ENCODE data around the gene VPS54.

The VPS54 gene

DNA sequence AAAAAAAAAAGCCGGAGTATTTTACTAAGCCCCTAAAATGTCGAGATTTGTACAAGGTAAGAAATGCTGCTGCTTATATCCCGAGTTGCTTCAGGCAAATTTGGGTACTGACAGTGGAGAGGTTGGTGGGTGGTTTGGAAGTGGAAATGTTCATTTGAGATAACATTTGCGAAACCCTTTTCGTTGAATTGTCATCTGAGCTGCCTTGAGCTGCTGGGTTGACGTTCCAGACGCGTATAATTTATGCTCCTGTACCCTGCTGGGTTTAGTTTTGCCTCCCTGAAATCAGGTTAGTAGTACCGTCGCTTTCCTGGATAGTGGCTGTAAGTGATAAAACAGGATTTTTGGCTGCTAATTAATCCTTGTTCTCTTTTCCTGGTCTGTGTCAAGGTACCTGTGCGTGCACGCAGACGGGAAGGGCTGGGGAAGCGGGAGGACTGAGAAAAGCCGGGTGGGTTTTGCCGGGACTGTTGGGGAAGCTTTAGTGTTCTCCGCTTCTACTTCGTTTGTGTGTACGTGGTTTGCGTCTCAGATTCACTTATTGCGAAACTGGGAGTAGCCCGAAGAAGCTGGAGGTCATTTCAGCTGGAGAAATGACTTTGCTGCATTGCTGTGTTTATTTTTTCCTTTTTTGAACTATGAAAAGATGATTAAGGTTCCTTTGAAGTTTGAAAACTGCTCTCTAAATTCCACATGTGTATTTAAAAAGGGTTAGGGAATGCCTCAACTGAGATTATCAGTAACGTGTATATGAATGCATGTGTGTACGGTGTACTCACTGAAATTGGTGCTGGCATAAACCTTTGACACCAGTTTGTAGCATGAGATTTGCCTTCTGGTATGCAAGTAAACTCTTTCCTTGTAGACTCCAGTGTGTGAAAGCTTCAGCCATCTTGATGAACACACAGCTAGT lies 176.8 kb downstream of the VPS54 start:
- peak; percentile 5 for DNase-seq (ENCODE audit: low read depth)
